OCI-M1 (cell line): ENCODE data around the gene TUSC2.
"Not testable (repeated sequence)": the region's sequence is repeated elsewhere in the genome, so short reads cannot be mapped to it uniquely, and the experiment has no call there.

Experiments used
- DNase-seq: peaks from one replicate; lab custom pipeline; 2025; lab: John Stamatoyannopoulos, UW

The TUSC2 gene

DNA sequence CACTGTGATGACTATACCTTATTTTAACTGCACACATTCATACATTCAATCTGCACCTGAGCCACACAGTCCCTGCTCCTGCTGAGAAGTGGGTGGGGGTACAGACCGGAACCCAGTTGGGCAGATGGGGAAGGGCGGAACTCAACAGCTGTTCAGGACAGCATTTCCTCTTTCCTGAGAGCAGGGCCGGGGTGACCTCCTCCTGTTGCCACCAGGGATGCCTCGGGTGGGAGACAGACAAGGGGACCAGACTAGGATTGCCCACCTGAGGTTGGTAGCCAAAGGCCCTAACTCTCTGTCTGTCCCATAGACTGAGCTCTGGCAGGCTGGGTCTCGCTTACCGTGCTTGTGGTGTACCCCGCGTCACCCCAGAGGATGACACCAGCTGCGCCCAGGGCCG lies 9.4 kb downstream of the TUSC2 start:
- DNase-seq = no peak

GRCh38 chr3:50318163-50318562 lies 9.9 kb downstream of the TUSC2 start:
- no peak for DNase-seq

GRCh38 chr3:50317300-50317699 lies 10.7 kb downstream of the TUSC2 start:
- DNase-seq = no peak

GRCh38 chr3:50316657-50317242 lies 11.3 kb downstream of the TUSC2 start:
- no peak for DNase-seq

DNA sequence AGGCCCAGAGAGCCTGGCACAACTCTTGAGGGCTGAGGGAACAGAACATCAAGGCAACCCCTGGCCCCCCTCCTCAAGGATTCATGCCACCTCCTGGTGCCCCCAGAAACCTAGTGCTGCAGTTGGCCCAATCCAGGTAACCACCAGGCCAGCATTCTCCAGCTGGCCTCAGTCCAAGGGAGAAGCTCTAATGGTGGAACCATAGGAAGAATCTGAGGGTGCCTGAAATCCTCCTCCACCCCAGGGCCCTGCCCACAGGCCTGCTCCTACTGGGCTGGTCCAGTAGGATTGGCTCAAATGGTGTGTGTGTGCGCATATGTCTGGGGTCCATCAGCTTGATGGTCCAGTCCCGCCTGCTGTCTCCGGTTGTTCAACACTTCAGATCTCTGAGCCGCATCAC lies 13.2 kb downstream of the TUSC2 start:
- no peak for DNase-seq

GRCh38 chr3:50314342-50314741 lies 13.7 kb downstream of the TUSC2 start:
- no peak for DNase-seq

DNA sequence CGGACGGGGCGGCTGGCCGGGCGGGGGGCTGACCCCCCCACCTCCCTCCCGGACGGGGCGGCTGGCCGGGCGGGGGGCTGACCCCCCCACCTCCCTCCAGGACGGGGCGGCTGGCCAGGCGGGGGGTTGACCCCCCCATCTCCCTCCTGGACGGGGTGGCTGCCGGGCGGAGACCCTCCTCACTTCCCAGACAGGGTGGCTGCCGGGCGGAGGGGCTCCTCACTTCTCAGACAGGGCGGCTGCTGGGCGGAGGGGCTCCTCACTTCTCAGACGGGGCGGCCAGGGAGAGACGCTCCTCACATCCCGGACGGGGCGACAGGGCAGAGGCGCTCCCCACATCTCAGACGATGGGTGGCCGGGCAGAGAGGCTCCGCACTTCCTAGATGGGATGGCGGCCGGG lies 16.0 kb downstream of the TUSC2 start:
- not testable (repeated sequence) for DNase-seq

DNA sequence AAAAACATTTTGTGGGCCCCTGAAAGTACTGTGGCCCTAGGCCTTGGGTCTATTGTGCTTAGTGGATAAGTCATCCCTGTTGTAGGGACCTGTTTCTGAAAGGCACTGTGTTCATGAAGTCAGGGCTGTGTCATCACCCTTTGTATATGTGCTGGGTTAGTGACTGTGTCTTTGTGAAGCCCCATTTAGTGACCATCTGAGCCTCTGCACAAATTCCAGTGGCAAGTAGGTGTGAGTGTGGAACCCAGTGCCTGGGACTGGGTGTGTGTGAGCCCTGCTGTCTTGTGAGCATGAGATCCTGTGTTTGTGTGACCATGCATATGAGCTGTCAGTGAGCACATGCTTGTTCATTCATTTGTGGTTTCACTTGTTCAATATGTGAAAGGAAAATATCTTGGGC lies 23.4 kb downstream of the TUSC2 start:
- DNase-seq = no peak

DNA sequence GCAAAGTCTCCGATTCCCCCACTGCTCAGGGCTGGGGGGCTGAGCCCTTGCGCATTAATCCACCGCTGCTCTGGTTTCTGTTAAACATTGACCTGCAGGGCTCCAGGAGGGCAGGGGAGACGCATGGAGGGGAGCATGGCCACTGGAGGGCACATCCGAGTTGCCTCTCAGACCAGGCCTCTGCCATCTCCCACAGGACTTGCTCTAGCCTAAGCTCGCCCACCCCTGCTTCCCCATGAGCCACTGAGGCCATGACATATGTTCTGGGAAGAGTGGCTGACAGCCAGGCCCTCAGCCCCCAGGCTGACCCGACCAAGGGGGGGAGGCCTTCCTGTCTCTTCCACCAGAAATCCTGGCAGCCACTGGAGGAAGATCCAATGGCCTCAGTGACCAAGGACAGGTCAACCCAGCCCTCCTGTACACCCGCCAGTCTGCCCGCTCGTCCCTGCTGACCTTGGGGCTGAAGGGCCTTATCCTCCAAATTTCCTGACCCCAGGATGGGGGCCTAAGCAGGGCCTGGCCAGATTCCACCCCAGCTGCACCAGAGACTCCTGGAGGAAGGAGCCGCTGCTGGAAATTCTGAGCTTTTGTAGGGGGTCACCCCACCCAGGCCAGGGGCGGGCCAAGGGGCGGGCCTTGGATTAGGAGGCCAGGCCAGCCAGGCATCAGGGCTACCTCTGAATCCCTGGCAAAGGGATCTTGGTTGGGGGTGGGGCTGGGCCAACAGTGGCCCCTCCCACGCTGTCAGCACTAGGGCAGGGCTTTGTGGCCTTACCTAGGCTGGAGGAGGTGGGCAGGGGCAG lies 24.8 kb downstream of the TUSC2 start, which contains the start of gene HYAL1:
Gene HYAL1 (minus strand): TSS at position 562 of the 803 bp plus-strand sequence. CDS start 618 bp downstream, outside the sequence.
- DNase-seq = no peak

- no peak for DNase-seq
Measured at GRCh38 chr3:50302095-50303012, 25.7 kb downstream of the TUSC2 start.

- no peak for DNase-seq
Measured at GRCh38 chr3:50300681-50301254, 27.3 kb downstream of the TUSC2 start.

DNA sequence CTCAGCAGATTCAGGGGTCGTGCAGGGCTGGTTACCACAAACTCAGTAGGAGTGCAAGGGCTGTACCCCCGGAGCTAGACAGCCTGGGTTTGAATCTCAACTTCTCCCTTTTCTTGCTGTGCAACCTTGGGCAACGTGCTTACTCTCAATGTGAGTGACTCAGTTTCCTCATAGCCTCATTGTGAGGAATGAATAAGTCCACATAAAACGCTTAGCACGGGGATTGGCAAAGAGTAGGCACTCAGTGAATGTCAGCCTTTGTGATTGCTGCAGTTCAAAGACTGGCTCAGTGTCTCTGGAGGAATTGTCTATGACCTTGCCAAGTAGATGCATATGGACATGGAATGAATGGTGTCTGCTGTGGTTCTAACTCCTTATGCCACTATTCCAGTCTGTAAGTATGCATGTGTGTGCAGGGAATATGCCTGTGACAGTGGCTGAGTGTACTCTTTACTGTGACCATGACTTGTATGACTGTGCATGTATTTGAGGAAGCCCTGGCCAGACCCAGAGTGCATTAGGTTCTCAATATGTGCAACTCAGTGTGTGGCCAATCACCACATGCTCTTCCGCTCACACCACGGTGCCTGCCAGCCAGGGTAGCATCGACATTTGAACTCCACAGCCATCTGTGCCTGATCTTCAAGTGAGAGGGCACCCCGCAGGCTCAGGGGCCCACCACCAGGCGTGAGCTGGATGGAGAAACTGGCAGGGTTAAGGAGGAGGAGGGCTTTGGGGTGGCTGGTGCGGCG lies 27.9 kb downstream of the TUSC2 start:
- peak; percentile 30 for DNase-seq

DNA sequence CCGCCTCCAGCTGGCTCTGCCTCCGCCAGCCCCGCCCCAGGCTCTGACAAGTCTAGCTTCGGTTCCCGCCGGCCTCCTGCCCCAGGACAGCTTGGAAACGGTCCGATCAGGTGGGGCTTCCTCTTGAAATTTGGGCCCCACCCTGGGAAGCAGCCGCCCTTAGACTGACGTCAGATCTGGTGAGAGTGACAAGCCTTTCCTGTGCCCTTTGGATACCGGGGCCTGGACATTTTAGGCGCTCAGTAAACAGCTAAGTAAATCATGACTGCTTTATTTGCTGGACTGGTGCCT lies 28.4 kb downstream of the TUSC2 start:
- DNase-seq = no peak

- DNase-seq = peak; percentile 98
Measured at GRCh38 chr3:50298836-50299637, 29.0 kb downstream of the TUSC2 start, which contains the start of the genes HYAL3 and NAA80. TSS of gene HYAL3 (minus strand) at chr3:50299405. CDS start at chr3:50295602, 3,803 bp downstream. TSS of gene NAA80 (minus strand) at chr3:50299405. CDS start at chr3:50297463, 1,942 bp downstream.

- peak; percentile 35 for DNase-seq
Measured at GRCh38 chr3:50297896-50298725, 29.9 kb downstream of the TUSC2 start.

DNA sequence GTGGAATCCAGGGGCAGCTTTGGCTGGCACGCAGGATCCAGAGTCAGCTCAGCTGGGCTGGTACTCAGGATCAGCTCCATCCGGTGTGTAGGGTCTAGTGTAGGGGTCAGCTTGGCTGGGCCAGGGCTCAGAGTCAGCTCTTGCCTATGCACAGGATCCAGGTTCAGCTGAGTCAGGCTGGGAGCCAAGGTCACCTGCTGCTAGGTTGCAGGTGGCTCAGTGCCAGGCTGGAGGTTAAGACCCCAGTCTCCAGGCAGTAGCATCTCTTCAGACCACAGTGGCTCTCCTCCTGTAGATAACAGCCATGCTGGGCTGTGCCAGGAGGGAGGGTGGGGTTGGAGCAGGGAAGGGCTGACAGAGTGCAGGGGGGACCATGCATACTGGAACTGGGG lies 30.6 kb downstream of the TUSC2 start:
- no peak for DNase-seq

DNA sequence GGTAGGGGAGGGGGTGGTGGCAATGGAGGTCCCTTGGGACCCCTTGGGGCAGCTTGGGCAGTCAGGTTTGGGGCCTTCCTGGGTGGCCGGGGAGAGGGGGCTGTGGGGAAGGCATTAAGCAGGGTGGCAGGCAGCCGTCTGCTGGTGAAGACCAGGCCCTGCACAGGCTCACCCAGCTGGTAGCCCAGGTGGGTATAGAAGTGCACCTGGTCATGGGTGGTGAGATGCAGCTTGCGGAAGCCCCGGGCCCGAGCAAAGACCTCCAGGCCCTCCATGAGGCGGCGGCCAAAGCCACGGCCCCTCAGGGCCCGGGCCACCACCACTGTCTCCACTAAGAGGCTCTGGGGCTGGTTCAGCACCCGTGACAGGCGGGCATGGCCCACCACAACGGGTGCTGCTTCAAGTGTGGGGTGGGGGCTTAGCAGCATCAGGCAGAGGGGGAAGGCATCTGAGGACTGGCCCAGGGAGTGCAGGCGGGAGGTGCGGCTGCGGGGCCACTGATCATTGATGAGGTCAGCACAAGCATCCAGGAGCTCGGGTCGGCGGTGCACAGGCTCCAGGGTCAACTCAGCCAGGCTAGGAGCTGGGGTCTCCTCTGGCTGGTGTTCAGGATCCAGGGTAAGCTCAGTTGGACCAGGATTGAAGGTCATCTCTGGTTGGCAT lies 31.2 kb downstream of the TUSC2 start:
- DNase-seq = no peak

DNA sequence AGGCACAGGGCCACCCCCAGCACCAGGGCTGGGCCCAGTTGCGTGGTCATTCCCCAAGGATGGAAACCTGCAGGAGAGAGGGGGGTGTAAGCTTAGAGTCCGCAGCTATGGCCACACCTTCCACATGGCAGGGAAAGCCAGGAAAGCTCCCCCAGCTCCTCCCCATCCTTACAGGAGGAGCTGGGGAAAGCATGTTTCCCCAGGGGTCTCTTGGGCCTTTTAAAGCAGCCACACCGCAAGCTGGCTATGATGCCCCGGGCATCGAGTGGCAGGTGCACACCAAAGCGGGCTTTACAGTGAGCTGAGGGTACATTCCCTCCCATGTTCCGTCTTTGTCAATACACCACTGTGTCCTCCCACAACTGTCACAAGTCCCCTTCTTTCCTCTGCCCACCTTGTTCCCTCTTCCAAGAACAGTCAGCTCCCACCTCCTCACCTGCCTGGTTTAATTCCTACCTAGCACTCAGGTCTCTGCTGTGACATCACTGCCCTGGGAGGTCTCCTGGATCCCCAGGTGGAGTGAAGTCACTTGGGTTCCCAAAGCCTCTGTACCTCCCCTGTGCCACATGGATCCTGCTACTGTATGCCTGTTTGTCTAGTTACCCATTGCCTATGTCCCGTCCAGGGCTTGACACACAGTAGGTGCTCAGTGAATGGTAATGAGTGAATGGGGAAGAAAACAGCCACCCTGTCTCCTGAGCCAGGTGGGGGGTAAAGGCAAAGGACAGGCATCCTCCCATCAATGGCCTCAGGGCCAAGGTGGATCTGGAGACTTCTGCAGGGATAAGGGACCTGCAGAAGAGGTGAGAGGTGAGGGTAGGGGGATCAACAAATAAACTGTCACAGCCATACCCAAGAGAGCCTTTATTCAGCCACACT lies 32.2 kb downstream of the TUSC2 start:
- DNase-seq = no peak
